CD4-positive, alpha-beta T cell treated with Interleukin-4 for 1 hour (primary cell): ENCODE results near the gene SESN2.
"Not testable (repeated sequence)": the region's sequence is repeated elsewhere in the genome, so short reads cannot be mapped to it uniquely, and the experiment has no call there.

Experiments
- DNase-seq, 2 donors: peaks; one replicate each; pipeline ENCODE4 v3.0.0-alpha.2; 2020 to 2022

SESN2 gene

DNA sequence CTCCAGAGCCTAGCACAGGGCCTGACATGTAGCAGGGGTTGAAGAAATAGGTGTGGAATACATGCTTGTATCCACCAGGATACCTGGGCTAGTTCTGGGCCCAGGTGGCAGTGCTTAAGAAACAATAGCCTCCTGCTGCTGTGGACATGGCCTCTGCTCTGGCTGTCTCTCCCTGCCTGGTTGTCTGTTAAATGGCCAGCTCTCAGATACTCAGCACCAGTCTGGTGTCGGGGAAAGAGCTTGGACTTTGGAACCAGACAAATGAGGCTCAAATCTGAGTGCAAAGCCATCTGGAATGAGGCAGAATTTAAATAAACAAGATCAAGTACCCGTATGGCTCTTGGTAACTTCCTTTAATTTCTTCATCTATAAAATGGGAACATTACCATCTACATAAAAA, 31.5 kb downstream of the SESN2 start:
- DNase-seq: no peak

DNA sequence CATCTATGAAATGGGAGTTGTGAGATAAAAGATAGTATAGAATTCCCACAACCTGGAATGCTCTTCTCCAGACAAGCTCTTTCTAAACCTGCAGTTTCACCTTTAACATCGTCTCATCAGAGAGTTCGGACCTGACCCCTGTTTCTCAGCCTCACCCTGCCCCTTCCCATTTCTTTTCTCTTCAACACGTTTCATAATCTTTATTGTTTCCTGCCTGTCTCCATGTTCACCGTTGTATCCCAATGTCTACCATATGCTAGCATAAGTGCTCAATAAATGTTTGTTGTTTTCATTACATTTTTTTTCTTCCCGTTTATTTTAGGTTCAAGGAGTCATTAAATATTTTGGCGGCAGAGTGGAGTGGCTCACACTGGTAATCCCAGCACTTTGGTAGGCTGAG, 32.4 kb downstream of the SESN2 start:
- DNase-seq: no peak

DNA sequence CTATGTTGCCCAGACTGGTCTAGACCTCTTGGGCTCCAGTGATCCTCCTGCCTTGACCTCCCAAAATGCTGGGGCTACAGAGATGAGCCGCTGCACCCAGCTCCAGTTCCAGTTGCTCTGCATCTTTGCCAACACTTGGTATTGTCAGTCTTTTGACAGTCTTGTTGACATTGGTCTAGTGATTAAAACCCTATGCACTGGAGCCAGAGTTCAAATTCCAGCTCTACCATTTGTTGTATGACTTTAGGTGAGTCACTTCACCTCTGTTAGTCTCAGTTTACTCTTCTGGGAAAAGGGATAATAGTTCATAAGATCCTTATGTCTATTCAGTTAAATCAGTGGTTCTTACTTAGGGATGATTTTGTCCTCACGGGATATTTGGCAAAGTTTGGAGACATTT, 36.6 kb downstream of the SESN2 start:
- DNase-seq: no peak

DNA sequence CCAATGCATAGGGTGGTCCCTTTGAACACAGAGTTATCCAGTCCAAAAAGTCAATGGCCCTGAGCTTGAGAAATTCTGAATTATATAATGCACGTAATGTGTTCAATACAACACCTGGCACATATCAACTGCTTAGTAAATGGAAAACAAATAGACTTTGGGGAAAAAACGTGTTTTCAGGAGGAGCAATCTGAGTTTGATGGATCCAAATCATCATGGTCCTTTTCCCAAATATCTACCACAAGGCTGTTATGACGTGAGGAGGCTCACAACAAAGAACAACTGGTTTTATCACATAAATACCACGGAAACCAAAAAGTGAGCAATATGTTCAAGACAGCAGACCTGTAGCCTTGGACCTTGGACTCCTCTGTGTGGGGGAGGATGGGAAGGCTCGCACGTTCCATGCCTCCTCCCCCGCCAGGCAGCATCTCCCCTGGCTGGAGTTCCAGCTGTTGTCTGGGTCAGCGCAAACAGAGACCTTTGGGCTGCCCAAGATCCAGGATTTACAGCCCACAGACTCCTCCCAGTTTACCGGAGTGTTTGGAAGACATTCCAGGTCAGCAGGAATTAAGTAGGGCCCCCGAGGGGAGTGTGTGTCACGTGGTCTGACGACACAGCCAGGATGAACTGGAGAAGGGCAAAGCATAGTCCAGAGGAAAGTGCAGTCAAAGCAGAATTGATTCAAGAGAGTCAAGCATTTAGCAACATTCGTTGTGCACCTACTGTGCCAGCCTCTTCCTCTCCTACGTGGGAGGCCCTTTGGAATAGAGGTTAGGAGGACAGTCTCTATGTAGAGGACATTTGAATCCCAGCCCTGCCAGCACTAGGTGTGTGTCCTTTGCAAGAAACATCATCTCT, 37.3 kb downstream of the SESN2 start:
- no peak for DNase-seq

DNA sequence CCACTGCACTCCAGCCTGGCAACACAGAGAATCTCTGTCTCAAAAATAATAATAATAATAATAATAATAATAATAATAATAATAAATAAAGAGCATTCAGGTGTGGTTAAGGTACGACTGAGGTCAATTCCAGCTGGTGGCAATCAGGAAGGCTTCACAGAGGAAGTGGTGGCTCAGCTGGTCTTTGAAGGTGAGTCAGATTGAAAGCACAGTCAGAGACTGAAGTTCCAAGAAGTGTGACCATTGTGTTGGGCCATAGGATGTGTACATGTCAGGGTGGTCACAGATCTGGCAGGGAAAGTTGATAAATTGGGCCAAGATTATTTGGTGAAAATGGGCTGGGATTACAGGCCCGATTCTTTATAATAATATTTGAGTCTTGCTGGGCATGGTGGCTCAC, 38.5 kb downstream of the SESN2 start:
- DNase-seq: no peak

DNA sequence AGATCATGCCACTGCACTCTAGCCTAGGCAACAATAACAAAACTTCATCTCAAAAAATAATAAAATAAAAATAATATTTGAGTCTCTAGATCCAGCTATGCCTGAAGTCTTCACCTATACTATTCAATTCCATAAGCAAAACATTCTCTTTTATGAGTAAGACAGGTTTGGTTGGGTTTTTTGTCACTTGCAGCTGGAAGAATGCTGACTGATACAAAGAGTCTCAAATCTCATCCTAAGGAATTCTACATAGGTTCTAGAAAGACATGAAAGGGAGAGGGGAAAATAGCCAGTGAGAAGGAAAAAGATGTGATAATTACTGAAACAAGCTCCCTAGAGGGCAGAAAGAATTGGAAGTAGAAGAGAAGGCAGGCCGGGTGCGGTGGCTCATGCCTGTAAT, 39.1 kb downstream of the SESN2 start:
- DNase-seq: no peak

DNA sequence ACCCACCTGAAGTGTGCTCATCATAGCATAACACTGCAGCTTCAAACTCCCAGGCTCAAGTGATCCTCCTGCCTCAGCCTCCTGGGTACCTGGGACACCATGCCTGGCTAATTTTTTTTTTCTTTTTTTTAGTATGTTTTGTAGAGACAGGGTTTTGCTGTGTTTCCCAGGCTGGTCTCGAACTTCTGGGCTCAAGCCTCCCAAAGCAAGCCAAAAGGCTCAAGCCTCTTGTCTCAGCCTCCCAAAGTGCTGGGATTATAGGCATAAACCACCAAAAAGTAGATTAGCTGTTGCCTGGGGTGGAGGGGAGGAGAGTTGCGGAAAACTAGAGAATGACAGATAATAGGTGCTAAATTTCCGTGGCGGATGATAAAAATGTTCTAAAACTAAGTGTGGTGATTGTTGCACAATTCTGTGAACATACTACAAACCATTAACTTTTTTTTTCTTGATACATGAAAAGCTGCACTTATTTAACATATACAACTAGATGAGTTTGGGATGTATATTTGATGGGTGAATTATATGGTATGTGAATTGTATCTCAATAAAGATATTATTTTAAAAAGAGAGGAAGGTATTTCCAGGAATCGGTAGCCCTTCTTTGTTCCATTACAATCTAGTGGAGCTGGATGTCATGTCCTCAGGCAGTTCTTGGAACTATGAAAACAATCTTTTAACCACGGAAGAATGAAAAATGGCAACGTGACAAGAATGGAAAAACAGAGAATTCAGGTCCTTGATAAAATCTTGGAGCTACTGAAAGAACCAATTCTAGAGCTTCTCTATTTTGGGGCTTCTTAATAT, 42.3 kb downstream of the SESN2 start:
- no peak for DNase-seq

DNA sequence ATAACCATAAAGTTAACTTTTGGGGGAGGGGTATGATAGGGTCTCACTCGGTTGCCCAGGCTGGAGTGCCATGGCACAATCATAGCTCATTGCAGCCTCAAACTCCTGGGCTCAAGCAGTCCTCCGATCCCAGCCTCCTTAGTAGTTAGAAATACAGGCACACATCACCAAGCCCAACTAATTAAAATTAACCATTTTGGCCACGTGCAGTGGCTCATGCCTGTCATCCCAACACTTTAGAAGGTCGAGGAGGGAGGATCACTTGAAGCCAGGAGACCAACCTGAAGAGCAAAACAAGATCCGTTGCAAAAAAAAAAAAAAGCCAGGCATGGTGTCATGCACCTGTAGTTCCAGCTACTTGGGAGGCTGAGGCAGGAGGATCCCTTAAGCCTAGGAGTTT, 42.9 kb downstream of the SESN2 start:
- no peak for DNase-seq

DNA sequence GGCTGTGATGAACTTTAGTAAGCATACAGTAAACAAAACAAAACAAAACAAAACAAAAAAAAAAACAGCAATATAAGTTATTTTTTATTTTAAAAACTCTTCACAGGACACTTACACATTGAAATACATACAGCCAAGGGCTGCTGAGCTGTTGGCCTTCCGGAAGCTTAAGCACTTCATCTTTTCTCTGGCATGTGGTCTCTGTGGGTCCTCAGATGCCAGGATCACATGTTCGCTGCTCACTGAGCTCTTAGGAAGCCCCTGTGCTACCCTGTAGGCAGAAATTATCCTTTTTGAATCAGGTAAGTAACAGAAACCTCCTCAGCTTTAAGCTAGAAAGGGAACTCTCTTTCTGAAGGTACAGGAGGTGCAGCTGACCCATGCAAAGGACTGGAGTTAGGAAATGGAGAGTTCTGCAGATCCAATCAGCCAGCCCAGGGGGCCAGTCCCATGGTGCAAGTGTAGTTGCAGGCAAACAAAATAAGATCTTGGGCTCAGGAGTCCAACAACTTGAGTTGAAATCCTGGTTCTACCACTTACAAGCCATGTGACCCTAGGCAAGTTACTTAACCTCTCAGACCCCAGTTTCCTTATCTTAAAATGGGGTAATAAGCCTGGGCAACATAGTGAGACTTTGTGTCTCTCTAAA, 47.1 kb downstream of the SESN2 start:
- DNase-seq: no peak

DNA sequence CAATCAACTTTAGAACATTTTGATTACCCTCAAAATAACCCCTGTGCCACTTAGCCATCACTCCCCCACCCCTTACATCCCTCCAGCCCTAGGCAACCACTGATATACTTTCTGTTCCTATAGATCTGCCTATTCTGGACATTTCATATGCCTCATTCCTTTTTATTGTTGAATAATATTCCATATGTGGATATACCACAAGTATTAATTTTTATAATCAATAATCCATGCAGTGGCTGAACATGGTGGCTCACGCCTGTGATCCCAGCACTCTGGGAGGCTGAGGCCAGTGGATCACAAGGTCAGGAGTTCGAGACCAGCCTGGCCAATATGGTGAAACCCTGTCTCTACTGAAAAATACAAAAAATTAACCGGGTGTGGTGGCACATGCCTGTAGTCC, 49.4 kb downstream of the SESN2 start:
- DNase-seq: no peak

DNA sequence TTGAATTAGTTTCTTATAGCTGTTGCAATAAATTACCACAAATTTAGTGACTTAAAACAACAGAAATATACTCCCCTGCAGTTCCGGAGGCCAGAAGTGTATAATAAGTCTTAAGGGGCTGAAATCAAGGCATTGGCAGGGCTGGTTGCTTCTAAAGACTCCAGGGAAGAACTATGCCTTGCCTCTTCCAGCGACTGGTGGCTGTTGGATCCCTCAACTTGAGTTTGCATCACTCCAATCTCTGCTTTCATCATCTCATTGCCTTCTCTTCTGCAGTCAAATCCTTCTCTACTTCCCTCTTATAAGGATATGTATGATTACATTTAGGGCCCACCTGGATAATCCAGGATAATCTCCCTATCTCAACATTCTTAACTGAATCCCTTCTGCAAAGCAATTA, 50.4 kb downstream of the SESN2 start:
- DNase-seq: no peak

DNA sequence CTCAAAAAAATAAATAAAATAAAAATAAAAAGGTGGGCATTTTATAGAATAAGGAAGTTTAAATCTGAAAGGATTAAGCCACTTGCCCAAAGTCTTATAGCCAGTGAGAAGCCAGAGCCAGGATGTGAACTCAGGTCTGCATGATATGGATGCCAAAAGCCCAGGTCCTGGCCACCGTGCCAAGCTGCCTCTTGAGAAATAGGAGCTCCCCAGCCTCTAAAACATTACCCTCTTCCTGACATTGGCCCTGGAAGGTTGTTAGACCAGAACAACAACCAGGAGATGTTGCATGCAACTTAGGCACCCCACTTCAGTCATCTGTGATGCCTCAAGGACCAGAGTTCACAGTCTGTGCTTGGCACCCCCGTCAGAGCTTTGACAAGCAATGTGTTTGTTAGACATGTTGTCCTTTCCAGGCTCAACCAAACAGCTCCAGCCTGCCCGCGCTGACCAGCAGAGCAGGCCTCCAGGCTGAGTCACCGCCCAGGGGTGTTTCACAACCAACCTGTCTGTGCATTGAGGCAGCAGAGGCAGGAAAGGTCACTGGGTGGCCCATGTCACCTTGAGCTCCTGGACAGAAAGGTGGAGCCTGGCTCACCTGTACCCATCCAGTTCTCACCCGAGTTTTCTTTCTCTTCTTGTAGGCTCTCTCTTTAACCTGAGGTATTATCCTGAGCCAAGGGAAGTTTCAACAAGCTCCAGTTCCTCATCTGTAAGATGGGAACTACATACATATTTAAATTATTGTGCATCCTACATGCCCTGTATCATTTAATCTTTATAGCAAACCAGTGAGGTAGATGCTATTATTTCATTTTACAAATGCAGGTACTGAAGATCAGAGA, 54.6 kb downstream of the SESN2 start:
- DNase-seq: peak in 1 of 2 donors; percentile 55

DNA sequence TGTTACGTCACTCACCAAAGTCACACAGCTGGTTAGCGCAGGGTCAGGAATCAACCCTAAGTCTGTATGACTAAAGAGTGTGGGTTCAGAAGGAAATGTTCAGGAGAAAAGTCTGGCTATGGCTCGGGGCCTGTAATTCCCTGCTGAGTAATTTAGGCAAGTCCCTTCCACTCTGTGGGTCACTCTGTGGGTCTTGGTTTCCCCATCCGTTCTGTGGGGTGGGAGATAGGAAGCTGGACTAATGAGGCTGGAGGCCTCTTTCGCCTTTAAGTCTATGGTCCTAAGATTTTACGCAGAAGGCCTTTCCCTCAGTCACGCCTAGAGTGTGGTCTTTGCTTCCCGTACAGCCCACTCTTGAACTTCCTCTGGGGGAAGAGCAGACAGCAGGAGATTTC, 55.2 kb downstream of the SESN2 start:
- peak in 1 of 2 donors; percentile 19 for DNase-seq

DNA sequence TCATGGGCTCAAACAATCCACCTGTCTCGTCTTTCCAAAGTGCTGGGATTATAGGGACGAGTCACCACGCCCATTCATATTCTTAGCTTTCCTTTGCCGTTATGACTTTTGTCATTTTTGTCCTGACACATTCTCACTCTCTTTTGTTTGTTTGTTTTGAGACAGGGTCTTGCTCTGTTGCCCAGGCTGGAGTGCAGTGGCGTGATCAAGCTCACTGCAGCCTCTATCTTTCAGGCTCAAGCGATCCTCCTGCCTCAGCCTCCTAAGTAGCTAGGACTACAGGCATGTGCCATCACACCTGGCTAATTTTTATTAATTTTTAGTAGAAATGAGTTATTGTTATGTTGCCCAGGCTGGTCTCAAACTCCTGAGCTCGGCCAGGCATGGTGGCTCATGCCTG, 57.7 kb downstream of the SESN2 start:
- DNase-seq: no peak

DNA sequence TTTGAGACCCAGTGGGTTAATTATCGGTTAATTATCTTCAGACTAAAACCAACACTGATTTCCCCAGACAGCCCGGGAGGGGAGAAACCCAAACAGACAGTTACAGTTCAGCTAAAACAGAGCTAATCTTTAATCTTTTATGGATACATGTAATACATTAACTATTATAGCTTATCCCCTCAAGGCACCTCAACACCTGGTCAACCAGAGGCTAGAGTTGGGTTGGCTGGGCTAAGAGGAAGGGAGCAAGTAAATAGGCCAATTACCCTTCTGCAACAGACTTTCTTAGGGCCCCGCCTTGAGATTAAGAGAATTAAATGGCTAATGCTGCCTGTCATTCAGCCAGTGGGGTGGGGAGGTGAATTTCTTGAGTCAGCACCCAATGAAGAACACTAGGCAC, 62.9 kb downstream of the SESN2 start:
- DNase-seq: no peak

DNA sequence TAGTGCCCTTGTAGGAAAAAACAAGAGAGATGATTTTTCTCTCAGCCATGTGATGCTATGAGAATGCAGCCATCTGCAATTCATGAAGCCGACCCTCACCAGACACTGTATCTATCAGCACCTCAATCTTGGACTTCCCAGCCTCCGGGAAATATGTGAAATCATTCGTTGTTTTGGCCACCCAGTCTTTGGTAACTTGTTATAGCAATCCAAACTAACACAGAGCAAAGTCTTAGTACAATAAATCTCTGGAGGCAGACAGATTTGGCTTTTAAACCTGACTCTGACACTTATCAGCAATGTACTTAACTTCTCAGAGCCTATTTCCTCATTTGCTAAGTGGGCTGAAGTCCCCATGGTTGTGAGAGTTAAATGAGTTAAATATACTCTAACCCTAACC, 64.4 kb downstream of the SESN2 start:
- no peak for DNase-seq

DNA sequence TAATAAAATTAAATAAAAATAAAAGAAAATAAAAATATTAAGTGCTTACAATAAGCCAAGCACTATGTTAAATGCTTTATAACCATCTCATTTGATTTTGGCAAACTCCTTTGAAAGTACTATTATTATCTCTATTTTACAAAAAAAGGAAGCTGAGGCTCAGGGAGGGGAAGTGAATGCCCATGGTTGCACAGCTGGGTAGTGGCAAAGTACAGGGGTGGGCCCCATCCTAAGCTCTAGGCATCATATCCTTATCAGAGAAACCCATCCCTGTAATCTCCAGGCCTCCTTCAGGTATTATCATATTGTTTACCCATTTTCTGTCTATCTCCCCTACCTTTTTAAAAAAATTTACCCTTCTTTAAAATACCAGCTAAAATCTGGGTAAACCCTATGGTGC, 67.2 kb downstream of the SESN2 start:
- DNase-seq: peak in 1 of 2 donors; percentile 22

DNA sequence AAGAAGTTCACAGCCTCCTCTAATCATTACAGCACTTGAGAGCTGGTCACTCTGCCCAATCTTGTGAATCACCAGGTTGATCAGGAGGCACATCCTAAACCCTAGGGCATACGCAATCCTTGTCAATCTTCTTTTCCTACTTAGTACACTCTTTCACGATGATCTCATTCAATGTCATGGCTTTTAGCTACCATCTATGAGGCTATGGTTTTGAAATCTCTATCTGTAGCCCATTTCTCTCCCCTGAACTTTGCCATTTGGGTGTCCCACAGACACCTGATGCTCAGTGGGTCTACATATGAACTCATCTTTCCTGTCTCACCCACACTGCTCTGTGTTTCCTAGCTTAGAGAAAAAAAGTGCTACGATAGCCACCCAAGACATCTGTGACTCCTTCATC, 67.7 kb downstream of the SESN2 start:
- no peak for DNase-seq

DNA sequence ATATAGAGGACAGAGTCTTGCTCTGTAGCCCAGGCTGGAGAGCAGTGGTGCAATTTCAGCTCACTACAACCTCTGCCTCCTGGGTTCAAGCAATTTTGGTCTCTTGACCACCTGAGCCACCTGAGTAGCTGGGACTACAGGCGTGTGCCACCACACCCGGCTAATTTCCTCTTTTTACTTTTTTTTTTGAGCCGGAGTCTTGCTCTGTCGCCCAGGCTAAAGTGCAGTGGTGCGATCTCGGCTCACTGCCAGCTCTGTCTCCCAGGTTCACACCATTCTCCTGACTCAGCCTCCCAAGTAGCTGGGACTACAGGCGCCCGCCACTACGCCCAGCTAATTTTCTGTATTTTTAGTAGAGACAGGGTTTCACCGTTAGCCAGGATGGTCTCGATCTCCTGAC, 68.1 kb downstream of the SESN2 start:
- DNase-seq: not testable (repeated sequence)

DNA sequence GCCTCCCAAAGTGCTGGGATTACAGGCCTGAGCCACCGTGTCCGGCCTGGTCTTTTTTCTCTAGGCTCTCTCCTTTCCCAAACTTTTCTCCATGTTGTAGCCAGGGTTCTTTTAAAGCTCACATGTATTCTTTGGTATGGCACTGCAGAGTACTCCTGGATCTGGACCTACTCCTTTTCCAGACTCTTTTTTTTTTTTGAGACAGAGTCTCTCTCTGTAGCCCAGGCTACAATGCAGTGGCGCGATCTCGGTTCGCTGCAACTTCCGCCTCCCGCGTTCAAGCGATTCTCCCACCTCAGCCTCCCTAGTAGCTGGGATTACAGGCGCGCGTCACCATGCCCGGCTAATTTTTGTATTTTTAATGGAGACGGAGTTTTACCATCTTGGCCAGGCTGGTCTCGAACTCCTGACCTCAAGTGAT, 68.9 kb downstream of the SESN2 start:
- DNase-seq: no peak

DNA sequence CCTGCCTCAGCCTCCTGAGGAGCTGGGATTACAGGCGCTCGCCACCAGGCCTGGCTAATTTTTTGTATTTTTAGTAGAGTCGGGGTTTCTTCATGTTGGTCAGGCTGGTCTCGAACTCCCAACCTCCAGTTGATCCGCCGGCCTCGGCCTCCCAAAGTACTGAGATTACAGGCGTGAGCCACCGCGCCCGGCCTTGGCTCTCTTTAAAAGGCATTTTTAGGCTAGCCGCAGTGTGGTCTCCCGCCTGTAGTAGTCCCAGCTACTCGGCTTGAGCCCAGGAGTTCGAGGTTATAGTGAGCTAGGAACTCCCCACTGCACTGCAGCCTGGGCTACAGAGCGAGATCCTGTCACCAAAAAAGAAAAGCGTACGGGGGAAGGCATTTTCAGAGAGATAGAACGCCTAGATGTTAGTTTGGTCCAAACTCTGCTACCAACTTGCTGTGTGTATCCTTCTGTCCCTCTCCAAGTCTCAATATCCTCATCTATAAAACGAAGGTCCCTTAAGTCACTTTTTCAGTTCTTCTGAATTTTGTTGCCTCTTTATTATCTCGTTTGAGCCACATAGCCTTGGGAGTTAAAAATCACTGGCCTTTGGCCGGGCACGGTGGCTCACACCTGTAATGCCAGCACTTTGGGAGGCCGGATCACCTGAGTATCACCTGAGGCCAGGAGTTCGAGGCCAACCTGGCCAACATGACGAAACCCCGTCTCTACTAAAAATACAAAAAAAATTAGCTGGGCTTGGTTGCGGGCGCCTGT, 70.3 kb downstream of the SESN2 start:
- no peak for DNase-seq
